NCI-H1436 (cell line): ENCODE measurements around the gene RAB2B.

ENCODE experiments used
- DNase-seq: peaks from one replicate; lab custom pipeline; 2025; lab: John Stamatoyannopoulos, UW

Gene RAB2B

DNA sequence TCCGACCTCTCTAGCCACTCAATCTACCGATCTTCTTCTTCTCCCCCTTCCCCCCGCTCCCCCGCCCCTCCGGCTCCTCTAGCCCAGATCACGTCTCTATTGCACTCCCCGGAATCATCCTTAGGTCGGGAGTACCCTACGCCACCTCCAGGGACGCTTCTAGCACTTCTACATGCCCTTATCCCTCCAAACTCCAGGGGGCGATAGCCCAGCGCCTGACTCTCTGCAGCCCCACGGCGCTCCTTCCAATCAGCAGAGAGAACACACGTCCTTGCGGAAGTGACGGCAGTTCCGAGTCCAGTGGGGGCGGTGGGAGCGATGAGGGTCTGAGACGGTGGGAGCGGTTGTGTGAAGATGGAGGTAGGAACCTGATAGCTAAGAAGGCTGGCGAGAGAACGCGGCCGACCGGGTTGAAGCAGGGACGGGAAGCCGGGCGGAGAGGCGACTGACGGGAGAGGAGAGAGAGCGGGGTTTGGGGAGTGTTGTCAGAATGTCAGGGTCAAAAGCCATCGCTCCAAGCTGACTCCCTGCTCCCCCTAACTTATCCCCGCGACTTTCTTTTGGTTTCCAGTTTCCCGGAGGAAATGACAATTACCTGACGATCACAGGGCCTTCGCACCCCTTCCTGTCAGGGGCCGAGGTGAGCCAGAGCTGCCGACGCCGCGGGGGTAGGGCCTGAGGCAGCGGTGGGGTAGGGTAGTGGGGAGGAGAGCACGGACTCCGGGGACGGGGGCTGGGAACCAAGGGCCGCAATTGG lies at the start of gene RAB2B, which contains the start of gene TOX4:
RAB2B (minus strand) TSS at position 35 of the 757 bp plus-strand sequence. CDS start 87 bp downstream, outside the sequence.
TOX4 (plus strand) TSS at position 271 of the 757 bp plus-strand sequence; CDS start at position 355, 84 bp downstream.
- DNase-seq: peak; percentile 97

- DNase-seq: peak; percentile 89
Measured at GRCh38 chr14:21525962-21526671, 49.4 kb upstream of the RAB2B start, which contains the start of gene SALL2. TSS of gene SALL2 (minus strand) at chr14:21526346. CDS start at chr14:21526127, 219 bp downstream.

DNA sequence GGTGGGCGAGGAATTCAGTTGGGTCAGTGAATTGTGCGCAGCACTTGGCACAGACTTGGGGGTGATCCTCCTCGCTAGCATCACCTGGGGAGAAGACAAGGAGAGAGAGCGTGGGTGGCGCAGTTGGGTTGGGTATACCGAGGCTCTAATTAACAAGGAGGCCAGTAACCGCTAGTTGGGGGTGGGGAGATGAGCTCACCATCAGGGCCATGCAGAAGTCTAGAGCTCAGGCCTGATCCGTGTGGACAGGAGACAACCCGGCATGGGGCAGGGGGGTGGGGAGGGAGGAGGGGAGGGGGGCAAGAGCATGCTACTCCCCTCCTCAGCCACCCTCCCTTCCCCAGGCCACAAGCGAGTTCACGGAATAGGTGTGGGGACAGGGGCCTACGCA lies 48.8 kb upstream of the RAB2B start:
- DNase-seq: no peak

DNA sequence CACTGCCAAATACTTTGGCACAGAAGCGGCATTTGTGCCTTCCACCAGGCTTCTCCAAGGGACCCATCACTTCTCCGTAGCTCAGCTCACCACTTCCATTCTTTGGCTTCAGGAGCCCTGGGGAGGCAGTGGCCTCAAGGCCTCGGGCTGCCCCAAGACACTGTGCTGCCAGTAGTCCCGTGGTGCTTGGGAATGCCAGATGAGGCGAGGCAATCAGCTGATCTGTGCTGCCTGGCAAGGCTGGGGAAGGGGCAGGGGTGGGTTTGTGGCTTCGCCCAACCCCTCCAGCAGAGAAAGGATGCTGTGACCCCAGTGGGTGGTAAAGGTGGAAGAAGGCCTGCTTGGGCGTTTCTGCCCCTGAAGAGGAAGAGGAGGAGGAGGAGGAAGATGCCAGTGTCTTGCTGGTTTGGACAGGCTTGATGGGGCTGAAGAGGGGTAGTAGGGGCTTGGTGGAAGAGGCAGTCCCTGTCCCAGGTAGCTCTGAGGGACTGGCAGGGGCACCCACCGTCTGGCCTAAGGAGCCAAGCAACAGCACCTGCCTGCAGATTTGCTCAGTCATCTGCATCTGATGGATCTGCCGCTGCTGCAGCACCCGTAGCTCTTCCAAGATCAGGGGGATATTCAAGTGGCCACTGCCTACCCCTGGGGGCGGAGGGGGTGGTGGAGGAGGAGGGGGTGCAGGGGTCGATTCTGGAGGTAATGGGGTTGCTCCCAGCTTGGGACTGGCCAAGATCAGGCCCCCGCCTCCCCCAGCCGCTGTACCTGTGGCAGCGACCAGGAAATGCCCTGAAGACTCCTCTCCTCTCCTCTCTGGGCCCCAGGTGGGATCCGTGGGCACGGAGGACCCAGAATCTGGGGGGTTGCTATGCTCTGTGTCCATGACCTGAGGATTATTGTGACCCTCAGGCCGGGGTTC lies 48.1 kb upstream of the RAB2B start:
- DNase-seq: no peak

DNA sequence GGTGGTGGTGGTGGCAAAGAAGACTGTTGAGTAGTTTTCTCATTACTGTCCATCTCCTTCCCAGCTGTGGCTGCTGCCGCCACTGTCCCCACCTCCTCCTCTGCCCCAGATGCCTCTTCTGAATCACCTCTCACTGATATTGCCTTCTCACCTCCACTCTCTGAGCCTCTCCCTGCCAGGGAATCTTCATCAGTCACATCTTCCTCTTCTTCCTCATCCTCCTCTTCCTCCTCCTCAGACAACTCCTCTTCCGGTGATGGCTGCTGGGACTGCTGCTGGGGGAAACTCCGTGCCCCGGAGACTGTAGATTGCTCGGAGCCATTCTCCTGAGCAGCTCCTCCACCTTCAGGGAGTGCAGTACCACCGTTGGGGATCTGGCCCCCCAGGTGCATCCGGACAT lies 46.4 kb upstream of the RAB2B start:
- DNase-seq: no peak

GRCh38 chr14:21521501-21521900 lies 44.7 kb upstream of the RAB2B start:
- no peak for DNase-seq

DNA sequence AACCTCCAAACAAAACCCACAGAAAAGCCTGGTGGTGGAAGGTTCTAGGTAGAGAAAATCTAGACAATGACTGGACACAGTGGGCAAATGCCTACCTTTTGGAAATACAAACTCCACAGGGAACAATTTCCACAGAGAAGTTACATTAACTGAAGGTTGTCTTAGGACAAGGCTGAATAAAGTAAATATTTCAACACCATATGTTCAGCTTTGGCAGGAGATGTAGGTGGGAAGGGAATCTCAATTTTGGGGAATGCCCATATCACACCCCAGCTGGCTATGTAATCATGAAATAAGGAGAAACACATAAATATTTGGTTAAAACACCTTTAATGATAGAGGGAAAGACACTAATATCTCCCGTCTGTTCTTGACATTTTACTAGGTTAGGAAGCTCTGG lies 44.0 kb upstream of the RAB2B start:
- no peak for DNase-seq

GRCh38 chr14:21518725-21519124 lies 42.0 kb upstream of the RAB2B start:
- DNase-seq: no peak

DNA sequence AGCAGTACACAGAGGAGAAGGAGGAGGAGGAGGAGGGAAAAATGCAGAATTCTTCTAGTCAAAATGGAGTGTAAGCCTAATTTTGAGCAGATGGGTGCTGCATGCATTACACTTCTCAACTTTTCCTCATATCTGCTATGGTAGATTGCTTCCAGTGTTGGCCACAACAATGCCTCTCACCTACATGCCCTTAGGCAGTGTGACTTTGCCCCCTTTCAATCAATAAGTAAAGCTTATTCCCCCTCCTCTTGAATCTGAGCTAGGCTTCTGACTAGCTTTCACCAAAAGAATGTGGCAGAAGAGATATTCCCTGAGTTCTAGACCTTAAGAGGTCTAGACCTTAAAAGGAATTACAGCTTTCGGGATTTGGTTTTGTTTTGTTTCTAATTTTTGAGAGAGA lies 37.6 kb upstream of the RAB2B start:
- DNase-seq: no peak

- DNase-seq: peak; percentile 96
Measured at GRCh38 chr14:21510735-21511657, 34.2 kb upstream of the RAB2B start, which contains the start of gene METTL3. TSS of gene METTL3 (minus strand) at chr14:21511340. CDS start at chr14:21511223, 117 bp downstream.

DNA sequence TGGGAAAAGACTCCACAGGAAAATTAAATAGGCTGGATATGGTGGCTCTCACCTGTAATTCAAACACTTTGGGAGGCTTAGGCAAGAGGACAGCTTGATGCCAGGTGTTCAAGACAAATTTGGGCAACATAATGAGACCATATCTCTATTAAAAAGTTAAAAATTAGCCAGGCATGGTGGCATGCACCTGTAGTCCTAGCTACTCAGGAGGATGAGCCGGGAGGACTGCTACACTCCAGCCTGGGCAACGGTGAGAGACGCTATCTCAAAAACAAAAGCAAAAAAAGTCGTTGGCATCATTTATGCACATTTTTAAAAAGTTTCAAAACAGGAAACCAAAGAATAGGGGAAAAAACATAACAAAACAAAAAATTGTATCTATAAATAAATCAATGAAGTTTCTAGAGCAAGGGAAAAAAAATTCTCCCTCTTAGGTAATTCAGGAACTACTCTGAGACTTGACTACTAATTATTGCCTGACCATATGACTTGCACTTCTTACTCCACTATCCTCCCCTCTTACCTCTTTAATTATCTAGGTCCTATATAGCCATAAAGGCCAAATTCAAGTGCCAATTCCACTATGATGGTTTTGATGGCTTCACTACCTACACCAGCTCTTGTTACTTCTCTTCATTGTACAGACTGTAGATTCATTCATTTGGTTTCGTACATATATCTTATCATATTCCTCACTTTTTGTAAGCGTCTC lies 32.8 kb upstream of the RAB2B start:
- DNase-seq: no peak

- no peak for DNase-seq
Measured at GRCh38 chr14:21506557-21506956, 29.8 kb upstream of the RAB2B start.

DNA sequence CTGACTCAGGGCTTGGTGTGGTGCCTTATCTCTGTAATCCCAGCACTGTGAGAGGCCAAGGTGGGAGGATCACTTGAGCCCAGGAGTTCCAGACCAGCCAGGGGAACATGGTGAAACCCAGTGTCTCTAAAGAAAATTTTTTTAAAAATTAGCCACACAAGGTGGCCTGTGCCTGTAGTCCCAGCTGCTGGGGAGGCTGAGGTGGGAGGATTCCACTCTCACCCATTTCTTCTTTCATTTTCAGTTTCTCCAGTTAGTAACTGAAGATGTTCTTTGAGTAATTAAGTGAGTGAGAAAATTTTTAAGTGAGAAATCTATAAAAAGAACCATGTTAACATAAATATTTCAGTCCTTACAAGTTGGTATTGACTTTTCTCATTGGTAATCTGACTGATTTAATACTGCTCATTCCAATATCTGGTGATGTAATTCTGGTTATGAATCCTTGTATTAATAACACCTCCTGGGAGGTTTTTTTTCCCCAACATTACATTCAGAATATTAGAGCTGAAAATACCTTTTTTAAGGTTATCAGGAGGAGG lies 28.3 kb upstream of the RAB2B start:
- no peak for DNase-seq

- no peak for DNase-seq
Measured at GRCh38 chr14:21503376-21503775, 26.6 kb upstream of the RAB2B start.

DNA sequence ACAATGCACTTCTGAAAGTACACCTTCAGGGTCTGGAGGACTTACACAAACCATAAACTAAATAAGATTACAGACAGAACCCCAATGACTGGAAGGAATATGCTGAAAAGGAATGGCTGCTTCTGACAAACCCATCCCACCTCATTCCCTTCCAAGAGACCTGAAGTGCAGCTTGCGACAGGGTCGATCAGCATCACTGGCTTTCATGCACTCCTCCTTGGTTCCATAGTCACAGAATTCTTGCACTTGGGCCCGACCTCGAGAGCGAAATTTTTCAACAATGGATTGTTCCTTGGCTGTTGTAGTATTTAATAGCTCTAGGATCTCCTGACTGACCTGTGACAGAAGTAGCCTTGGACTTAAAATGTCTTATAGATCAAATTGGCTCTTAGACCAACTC lies 24.8 kb upstream of the RAB2B start:
- no peak for DNase-seq

DNA sequence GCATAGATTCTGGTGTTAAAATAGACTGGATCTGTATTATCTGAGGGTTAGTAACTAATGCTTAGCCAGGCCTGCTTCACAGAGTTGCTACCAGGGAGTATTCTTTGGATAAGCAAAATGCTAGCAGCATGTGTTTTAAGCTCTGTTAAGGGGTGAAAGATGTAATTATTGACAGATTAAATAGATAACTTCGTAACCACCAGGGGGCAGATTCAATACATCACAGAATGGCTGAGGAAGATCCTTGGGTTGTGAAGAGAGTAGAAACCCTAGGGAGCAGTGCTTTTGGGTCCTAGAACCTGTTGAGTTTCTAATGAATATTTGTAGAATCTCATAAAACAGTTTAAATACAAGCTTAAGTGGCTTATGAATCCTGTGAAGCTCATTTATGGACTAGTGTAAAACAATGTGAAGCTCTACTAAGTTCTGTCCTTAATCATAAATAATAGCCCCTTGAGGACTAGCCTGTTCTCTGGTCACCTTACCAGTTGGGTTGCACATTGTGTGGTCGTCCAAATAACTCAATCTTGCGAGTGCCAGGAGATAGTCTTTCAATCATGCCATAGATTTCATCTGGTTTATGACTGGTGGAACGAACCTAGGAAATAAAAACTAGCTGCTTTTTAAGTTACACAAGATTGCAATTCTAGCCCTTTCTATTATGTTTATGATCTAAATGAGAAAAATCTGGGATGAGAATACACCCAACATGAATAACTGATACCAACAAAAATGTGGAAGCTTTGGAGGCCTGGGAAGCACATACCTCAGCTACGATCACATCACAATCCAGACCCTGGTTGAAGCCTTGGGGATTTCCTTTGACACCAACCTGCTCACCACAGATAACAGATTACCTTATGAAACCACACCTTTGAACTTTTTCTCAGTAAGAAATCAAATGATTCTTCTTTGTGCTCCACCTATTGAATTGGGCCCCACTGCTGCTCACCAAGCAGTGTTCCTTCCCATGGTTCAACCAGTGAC lies 22.1 kb upstream of the RAB2B start:
- peak; percentile 73 for DNase-seq

DNA sequence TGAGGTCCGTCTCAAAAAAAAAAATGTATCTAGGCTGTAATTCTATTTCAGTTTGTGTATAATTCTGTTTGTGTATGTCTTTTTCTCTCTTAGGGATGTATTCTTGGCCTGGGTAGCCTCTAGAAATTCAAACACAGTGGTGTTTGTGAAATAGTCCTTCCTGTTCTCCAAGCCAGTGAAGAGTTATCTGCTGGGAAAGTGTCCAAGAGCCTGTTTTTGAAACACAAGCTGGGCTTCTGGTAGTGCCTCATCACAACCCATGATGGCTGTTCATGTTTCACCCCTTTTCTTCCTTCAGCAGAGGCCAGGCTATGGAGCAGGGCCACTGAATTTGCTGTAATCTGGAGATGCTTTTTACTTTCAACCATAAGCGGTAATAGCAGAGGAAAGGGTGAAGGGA lies 19.7 kb upstream of the RAB2B start:
- DNase-seq: no peak

GRCh38 chr14:21494902-21495762 lies 18.4 kb upstream of the RAB2B start:
- DNase-seq: no peak
